ENCODE results near the gene MXD3.

MXD3 gene

DNA sequence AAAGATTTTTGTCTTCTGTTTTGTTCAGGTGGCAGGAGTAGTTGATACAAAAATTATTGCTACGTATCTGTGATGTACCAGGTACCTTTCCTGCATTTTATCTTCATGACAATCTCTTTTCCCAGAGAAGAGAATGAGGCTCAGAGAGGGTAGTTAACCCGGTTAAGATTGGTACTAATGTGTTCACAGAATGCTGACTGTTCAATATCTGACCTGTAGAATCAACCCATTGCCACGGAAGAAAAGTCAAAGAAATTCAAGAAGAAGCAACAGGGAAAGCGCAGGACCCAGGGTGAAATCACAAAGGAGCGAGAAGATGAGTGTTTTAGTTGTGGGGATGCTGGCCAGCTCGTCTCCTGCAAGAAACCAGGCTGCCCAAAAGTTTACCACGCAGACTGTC is 20.0 kb downstream of the MXD3 start:
- no peak overlapping the region for H3K27ac ChIP-seq
- TF ChIP-seq CTCF (IDR thresholded peaks at IDR 0.05) (no peak), ZFX (IDR thresholded peaks at IDR 0.05; ENCODE audit: borderline replicate concordance) (no peak)

GRCh38 chr5:177290816-177291596 is 20.7 kb downstream of the MXD3 start:
- no peak overlapping the region for H3K27ac ChIP-seq

GRCh38 chr5:177288191-177288590 is 23.5 kb downstream of the MXD3 start:
- H3K27ac ChIP-seq, result no peak overlapping the region
- TF ChIP-seq CTCF (IDR thresholded peaks at IDR 0.05), result no peak
- TF ChIP-seq ZFX (IDR thresholded peaks at IDR 0.05; ENCODE audit: borderline replicate concordance), result no peak

More at GRCh38 chr5:177290816-177291596, 20.7 kb downstream of the MXD3 start:
- TF ChIP-seq CTCF (IDR thresholded peaks at IDR 0.05), result no peak

- TF ChIP-seq ZFX (IDR thresholded peaks at IDR 0.05; ENCODE audit: borderline replicate concordance) (no peak), CTCF (IDR thresholded peaks at IDR 0.05) (no peak)
- H3K27ac ChIP-seq, result no peak overlapping the region
Measured at GRCh38 chr5:177276886-177277285, 34.8 kb downstream of the MXD3 start.

GRCh38 chr5:177275883-177276282 is 35.8 kb downstream of the MXD3 start:
- H3K27ac ChIP-seq, result no peak overlapping the region
- TF ChIP-seq ZFX (IDR thresholded peaks at IDR 0.05; ENCODE audit: borderline replicate concordance) (no peak), CTCF (IDR thresholded peaks at IDR 0.05) (no peak)

DNA sequence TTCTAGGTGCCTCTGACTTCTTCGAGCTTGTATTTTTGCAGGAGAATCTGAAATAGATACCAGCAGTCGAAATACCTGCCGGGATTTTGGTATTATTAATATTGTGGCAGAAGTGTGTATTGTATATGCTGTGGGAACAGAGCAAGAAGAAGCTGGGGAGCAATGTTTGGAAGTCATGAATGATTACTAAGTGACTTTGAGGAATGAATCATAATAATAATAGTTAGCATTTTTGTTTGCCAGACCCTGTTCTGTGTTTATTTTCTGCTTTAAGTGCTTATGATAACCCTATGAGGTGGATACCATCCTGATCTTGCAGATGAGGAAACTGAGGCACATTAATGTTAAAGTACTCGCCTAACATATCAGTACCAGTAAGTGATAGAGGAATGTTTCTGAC is 40.6 kb downstream of the MXD3 start:
- no peak overlapping the region for H3K27ac ChIP-seq
- TF ChIP-seq ZFX (IDR thresholded peaks at IDR 0.05; ENCODE audit: borderline replicate concordance), result no peak
- TF ChIP-seq CTCF (IDR thresholded peaks at IDR 0.05), result no peak

- H3K27ac ChIP-seq, result no peak overlapping the region
- no peak for TF ChIP-seq CTCF (IDR thresholded peaks at IDR 0.05)
- TF ChIP-seq ZFX (IDR thresholded peaks at IDR 0.05; ENCODE audit: borderline replicate concordance), result no peak
Measured at GRCh38 chr5:177270653-177271052, 41.0 kb downstream of the MXD3 start.

Measured in 22Rv1 (cell line).